Activated naive CD4-positive, alpha-beta T cell treated with anti-CD3 and anti-CD28 coated beads, Interleukin-2, amount 50 U/mL, for 72 hours (primary cell): Measurements from ENCODE around the gene DDX43. TPM values are rescaled to one million over a fixed set of nuclear protein-coding genes. Genes with fewer than 3 reads are reported as not detected.

Source experiments
- ATAC-seq, 2 donors: fragments of 150-1000 bp; cut with Tn5 transposase; 2 replicates each; pipeline ENCODE4 v1.10.0; 2021; ENCODE audit warnings: mild to moderate bottlenecking in 2 of 2, moderate library complexity in 2 of 2
- DNase-seq, 2 donors: peaks; one replicate each; pipeline ENCODE4 v3.0.0; 2021 to 2022; ENCODE audit warnings: low spot score in 2 of 2
- H3K27ac Mint-ChIP-seq, 2 donors: one replicate each; pipeline ENCODE4 v1.8.0; 2022; ENCODE audit warnings: mild to moderate bottlenecking in 2 of 2, mixed read lengths in 2 of 2
- H3K36me3 Mint-ChIP-seq, 2 donors: one replicate each; pipeline ENCODE4 v1.8.0; 2022; ENCODE audit warnings: mixed read lengths in 2 of 2
- H3K9me3 Mint-ChIP-seq, 2 donors: one replicate each; pipeline ENCODE4 v1.8.0; 2022; ENCODE audit warnings: mixed read lengths in 2 of 2
- total RNA-seq, 2 donors: library from RNA; stranded (reverse); gene quantifications; one replicate each; pipeline ENCODE4 v1.2.3, GENCODE V29; 2022

The DDX43 gene
- total RNA-seq, result under 1 TPM; 0.09 to 0.58 TPM

DNA sequence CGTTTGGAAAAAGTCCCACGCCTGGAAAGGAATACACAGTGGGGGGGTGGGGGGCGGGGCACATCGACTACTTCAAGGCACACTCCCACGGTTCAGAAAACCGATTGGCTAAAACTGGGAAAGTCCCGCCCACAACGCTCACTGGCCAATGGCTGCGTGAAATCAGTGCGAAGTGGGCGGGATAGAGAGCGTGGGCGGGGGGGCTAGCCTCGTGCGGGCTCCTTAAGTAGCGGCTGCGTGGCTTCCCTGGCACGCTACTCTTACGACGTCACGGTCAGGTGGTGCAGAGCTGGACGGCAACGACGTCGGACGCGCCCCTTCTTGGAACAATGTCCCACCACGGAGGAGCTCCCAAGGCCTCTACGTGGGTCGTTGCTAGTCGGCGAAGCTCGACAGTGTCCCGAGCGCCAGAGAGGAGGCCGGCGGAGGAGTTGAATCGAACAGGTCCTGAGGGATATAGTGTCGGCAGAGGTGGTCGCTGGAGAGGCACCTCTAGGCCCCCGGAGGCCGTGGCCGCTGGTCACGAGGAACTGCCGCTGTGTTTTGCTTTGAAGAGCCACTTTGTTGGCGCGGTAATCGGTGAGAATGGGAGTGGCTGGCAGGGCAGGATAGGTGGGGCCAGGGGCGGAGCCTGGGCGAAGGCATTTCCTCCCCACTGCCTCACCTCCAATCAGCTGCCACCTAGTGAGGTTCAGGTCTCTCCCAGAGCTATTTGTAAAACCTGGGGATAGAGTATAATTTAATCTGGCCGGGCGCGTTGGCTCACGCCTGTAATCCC is at the start of gene DDX43:
Gene DDX43, plus strand, starts transcription at position 252 of the 778 bp plus-strand sequence. Its CDS starts 78 bp downstream, at position 330.
- Mint-ChIP-seq H3K9me3 (no peaks in the 10 kb centered on the region), H3K27ac (no peak within 1 kb of the TSS), H3K36me3 (no peaks in the 10 kb centered on the region)
- ATAC-seq (peak; percentile 46 to 73), DNase-seq (peak in 1 of 2 donors; percentile 22)

DNA sequence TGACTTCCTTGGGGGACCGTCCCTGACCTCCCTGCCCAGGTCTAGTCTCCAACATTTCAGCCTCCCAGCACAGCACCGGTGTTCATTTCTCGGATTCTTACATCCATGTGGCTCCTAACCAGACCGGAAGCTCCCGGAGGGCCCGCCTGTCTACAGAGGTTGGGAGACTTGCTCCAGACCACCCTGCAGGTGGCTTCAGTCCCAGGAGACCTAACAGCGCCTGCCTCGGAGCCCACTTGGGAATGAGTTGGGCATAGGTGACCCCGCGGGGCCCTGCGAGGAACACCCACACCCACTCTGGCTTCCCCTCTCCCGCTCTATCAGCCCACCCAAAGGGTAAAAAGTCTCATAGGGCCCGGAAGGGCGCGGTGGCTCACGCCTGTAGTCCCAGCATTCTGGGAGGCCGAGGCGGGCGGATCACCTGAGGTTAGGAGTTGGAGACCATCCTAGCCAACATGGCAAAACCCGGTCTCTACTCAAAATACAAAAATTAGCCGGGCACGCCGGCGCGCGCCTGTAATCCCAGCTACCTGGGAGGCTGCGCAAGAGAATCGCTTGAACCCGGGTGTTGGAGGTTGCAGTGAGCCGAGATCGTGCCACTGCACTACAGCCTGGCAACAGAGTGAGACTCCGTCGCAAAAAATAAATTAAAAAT is 46.0 kb upstream of the DDX43 start:
- no peak for ATAC-seq
- H3K36me3 Mint-ChIP-seq, result no peaks in the 10 kb centered on the region

DNA sequence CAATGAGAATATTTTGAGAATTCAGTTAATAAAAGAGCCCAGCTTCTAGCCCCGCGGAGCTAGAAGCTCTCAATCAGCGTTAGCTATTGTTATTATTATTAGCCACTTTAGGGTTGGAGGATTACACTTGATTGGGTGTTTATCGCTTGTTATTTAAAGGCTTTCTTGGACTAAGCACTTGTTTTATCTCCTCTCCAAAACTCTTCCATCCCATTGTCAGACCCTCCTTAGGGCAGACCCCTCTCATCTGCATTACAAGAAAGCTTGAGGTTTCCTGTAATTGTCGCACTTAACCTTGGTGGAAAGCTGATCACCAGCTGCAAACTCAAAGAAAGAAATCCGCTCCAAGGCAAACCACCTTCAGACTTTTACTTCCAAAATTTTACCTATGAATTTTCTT is 45.3 kb upstream of the DDX43 start:
- no peak for ATAC-seq
- H3K27ac Mint-ChIP-seq, result no peak overlapping the region

More for the DNA sequence above, 46.0 kb upstream of the DDX43 start:
- no peak for DNase-seq
- Mint-ChIP-seq H3K27ac (no peak overlapping the region), H3K9me3 (no peaks in the 10 kb centered on the region)

DNA sequence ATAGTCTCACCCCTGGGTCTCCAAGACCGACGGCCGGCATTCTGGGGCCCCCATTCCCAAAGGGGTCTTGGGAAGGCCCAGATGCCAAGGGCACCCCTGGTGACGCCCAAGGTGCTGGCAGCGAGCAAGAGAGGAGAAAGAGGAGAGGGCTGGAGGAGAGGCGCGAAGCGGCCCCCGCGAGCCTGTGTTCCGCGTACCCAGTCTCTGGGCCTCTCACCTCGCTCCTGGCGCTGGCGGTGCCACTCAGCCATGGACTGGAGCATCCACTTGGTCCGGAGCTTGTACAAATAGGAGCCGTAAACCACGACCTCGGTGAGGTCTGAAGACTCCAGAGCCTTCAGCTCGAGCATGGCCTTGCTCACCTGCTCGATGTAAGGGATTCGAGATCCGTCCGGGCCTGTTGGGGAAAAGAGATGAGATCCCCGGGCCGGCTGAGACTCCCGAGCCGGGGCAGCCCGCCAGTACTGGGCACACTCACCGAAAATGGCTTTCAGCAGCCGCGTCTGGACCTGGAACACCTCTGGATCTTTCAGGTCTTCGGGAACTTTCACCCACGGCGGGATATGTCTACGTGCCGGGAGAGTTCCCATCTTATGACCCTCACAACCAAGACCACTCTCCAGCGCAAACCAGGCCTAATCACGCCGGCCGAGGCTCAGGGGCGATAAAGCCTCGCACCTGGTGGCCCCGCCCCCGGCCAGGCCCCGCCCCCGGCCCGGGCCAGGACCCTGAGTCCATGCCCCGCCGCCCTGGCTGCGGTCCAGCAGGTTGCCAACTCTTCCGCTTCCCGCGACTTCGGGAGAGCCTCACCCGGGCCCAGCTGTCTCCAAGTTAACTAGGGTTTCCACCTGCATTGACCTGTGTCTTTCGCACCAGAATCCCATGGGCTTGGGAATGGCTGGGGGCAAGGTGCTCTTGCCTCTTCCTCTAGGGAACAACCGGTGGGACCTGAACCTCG is 40.7 kb upstream of the DDX43 start, which contains the start of gene DPPA5:
Gene DPPA5, minus strand, starts transcription at position 641 of the 958 bp plus-strand sequence. Its CDS starts 51 bp downstream, at position 590.
- no peaks in the 10 kb centered on the region for H3K9me3 Mint-ChIP-seq
- ATAC-seq, result no peak
- no peak within 1 kb of the TSS for H3K27ac Mint-ChIP-seq
- H3K36me3 Mint-ChIP-seq, result no peaks in the 10 kb centered on the region
- no peak for DNase-seq

More for the DNA sequence above, 45.3 kb upstream of the DDX43 start:
- Mint-ChIP-seq H3K36me3 (no peaks in the 10 kb centered on the region), H3K9me3 (no peaks in the 10 kb centered on the region)
- no peak for DNase-seq

DNA sequence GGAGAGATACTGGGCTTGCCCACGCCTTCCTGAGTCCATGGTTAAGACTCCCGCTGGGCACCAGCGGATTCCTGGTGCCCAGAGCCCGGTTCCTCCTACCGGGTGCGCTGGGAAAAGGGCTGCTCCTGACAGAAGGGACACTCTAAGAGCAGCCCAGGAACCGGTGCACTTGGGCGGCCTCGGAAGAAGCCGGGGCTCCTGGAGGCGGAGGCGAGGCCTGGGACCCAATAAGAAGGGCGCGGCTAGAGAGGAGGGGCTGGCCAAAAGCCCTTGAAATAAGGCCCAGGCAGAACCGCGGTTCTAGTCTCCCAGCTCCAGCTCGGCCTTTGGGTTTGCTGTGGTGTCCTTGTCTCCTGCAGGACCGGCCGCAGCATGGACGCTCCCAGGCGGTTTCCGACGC is 32.3 kb upstream of the DDX43 start, which contains the start of gene KHDC3L:
Gene KHDC3L, plus strand, starts transcription at position 301 of the 400 bp plus-strand sequence. Its CDS starts 72 bp downstream, at position 373.
- H3K27ac Mint-ChIP-seq, result no peak within 1 kb of the TSS
- no peaks in the 10 kb centered on the region for H3K36me3 Mint-ChIP-seq
- H3K9me3 Mint-ChIP-seq, result no peaks in the 10 kb centered on the region
- DNase-seq, result no peak
- no peak for ATAC-seq

DNA sequence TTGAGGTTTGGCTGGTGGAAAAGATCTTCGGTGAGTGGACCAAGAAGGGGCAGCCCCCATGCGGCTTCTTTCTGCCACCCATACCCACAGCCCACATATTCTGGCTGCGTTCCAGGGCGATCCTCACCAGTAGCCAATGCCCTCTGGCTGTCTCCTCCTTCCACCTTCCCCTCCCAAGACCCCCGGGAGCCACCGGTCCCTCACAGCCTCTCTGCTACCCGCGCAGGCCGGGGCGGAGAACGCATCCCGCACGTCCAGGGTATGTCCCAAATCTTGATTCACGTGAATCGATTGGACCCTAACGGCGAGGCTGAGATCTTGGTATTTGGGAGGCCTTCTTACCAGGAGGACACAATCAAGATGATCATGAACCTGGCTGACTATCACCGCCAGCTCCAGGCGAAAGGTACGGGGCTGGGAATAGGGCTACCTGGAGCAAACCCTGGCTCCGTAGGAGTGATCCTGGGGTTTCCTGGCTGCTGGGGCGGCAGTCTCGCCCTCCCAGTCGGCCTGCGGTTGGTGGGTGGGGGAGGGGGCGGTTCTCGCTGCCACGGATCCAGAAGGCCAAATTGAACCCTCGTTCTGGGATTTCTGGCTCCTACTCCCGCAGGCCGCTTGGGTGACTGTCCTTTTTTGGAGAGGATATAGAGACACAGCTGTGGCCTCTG is 31.6 kb upstream of the DDX43 start:
- ATAC-seq, result no peak
- no peaks in the 10 kb centered on the region for H3K36me3 Mint-ChIP-seq
- no peaks in the 10 kb centered on the region for H3K9me3 Mint-ChIP-seq

DNA sequence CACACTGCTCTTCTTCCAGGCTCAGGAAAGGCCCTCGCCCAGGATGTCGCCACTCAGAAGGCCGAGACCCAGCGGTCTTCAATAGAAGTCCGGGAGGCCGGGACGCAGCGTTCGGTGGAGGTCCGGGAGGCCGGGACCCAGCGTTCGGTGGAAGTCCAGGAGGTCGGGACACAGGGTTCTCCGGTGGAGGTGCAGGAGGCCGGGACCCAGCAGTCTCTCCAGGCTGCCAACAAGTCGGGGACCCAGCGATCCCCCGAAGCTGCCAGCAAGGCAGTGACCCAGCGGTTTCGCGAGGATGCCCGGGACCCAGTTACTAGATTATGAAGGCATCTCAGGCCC is 31.1 kb upstream of the DDX43 start:
- Mint-ChIP-seq H3K36me3 (no peaks in the 10 kb centered on the region), H3K27ac (no peak overlapping the region), H3K9me3 (no peaks in the 10 kb centered on the region)
- no peak for ATAC-seq
- DNase-seq, result no peak

More for the DNA sequence above, 31.6 kb upstream of the DDX43 start:
- H3K27ac Mint-ChIP-seq, result no peak overlapping the region
- no peak for DNase-seq

DNA sequence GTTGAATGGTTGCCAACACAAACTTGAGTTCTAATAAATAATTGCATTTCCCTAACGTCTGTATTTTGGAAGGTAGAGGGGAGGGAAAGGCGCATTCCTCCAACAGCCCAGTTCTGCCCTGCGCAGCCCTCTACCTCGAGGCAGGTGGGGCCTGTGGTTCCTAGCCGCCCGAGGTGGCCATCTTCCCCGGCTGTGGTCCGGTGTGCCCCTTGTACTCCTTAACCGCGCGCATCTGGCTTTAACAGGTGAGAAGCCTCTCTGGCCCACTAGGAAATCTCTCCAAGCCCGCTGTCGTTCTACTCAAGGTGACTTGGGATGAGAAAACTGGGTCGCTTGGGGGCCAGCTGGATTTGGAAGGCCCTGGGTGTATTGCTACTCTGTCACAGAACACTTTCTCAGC is 30.5 kb upstream of the DDX43 start:
- ATAC-seq (no peak), DNase-seq (no peak)
- no peaks in the 10 kb centered on the region for H3K9me3 Mint-ChIP-seq
- H3K27ac Mint-ChIP-seq, result no peak overlapping the region
- no peaks in the 10 kb centered on the region for H3K36me3 Mint-ChIP-seq

DNA sequence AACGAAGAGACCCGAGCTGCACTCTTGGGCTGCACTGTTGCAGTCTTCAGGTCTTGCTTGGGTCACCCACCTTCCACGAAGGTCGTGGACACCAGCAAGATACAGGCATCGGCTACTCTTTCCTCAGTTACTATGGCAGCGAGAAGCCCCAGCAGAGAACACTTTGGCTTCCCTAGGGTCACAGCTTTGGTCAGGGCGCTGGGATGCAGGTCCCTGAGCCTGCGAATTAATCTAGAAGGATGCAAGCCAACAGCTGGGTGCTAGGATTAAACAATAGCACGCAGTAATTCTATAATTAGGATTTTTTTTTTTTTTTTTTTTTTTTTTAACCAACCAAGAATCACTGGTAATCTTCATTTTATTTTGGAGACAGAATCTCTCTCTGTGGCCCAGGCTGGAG is 30.1 kb upstream of the DDX43 start:
- H3K27ac Mint-ChIP-seq, result no peak overlapping the region
- H3K9me3 Mint-ChIP-seq, result no peaks in the 10 kb centered on the region
- no peak for DNase-seq
- H3K36me3 Mint-ChIP-seq, result no peaks in the 10 kb centered on the region
- no peak for ATAC-seq

DNA sequence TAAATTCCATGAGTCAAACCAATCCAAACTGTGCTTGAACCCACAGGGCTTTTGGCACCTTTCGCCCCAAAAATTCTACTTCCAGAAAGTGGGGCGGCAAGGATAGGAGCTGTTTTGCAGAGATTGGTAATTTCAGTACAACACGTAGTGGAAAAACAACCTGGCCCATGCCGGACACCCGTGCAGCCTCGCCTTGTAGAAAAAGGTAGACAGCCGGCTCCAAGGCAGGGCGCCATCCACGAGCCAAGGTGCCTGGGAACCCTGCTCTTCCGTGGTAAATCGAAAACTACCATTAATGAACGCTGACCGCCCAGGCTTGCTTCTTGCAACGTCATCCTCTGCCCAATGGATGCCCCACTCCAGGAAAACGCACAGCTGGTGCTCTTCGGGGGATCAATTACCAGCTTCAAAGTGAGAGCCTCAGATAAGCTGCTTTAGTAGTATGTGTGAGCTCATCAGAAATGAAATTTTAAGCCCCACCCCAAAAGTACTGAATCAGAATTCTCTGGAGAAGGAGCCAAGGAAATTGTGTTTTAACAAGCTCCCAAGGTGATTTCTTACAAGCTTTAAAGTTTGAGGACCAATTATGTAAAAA is 26.8 kb upstream of the DDX43 start:
- Mint-ChIP-seq H3K27ac (no peak overlapping the region), H3K36me3 (no peaks in the 10 kb centered on the region), H3K9me3 (peaks cover 0 to 10% of the 10 kb centered on the region in 2 donors)
- ATAC-seq (no peak), DNase-seq (no peak)

DNA sequence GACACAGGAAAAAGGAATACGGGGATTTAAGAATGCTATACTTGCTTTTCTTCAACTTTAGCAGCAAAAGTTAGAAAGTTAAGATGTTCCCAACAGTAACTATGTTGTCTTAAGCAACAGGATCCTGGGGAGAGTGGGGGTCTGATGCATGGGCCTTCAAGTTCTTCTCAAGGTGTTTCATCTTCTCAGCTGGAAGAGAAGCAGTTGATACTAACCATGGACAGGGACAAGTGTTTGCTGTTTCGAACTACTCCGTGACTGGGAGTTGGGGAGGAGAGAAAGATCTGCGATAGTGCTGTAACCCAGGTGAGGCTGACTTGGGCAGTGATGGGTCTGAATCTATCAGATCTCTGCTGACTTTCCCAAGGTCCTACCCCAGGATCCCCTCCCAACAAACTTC is 26.0 kb upstream of the DDX43 start:
- Mint-ChIP-seq H3K9me3 (peaks cover 0 to 13% of the 10 kb centered on the region in 2 donors), H3K36me3 (no peaks in the 10 kb centered on the region)
- no peak for ATAC-seq

DNA sequence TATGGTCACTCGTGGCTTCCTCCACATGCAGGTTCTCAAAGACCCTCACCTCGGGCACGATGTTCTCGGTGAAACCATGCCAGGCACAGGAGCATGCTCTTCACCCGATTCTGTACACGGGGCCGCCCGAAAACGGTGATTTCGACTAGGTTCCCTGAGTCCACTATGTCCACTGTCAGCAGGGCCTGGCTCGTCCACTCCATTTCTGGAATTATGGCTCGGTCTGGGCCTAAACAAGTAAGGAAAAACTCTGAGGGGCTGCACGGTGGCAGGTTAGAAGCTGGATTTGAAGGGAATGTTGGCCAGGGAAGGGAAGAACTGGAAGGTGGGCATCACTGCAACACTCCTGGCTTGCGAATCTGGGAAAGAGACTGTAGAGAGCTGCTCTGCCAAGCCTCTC is 25.5 kb upstream of the DDX43 start:
- Mint-ChIP-seq H3K36me3 (no peaks in the 10 kb centered on the region), H3K27ac (no peak overlapping the region), H3K9me3 (peaks cover 0 to 13% of the 10 kb centered on the region in 2 donors)
- DNase-seq (no peak), ATAC-seq (no peak)

More for the DNA sequence above, 26.0 kb upstream of the DDX43 start:
- H3K27ac Mint-ChIP-seq, result no peak overlapping the region
- DNase-seq, result no peak

DNA sequence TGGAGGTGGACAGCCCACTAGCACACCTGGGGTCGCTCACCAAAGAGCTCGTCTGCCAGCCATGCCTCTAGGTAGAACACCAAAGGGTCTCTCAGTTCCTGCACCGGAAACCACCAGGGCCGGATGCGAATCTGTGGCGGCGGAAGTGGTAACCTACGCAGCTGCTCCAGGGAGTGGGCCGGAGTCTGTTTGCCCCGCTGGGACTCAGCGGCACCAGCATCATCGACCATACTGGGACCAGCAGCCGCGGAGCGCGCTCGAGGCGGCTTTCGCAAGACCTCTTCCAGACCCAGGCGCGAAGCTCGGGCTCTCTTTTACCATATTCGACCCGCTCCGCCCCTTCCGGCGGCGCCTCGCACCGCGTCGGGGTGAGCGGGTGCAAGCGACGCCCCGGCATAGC is 25.1 kb upstream of the DDX43 start, which contains the start of gene OOEP:
Gene OOEP, minus strand, starts transcription at position 335 of the 400 bp plus-strand sequence. Its CDS starts 105 bp downstream, at position 230.
- Mint-ChIP-seq H3K9me3 (peaks cover 0 to 13% of the 10 kb centered on the region in 2 donors), H3K36me3 (no peaks in the 10 kb centered on the region), H3K27ac (no peak within 1 kb of the TSS)
- ATAC-seq (no peak), DNase-seq (no peak)

DNA sequence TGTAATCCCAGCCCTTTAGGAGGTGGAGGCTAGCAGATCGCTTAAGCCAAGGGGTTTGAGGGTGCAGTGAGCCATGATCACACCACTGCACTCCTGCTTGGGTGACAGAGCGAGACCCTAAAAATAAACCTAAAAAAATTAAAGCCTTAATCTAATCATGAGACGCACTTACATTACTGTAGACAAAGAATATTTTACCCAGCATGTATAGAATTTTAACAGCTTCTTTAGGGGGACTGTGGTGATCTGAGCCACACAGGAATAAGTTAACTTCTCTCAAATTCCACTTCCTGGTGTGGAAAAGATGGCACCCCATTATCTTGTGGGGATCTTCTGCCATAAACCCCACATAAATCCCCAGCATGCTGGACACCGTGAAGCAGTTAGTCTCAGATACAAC is 22.6 kb upstream of the DDX43 start:
- no peak for ATAC-seq
- no peak overlapping the region for H3K27ac Mint-ChIP-seq
- H3K36me3 Mint-ChIP-seq, result no peaks in the 10 kb centered on the region
- peaks cover 0 to 13% of the 10 kb centered on the region in 2 donors for H3K9me3 Mint-ChIP-seq
- DNase-seq, result no peak

DNA sequence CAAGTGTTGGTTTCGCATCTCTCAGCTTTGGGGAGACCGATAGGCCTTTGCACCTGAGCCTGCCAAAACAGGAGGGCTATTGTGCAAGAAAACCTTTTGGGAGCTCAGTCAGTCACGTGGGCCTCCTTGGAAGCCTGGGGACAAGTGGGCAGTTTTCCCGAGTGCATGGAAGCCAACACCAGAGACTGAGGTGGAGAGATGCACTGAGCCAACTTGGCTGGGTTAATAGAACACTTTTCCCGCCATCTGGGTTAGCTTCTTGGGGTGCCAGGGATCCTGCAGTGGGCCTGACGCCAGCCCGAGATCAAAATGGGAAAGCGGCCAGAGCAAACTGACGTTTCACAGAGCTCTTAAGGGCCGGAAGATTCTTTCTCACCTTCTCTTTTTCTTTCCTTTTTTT is 22.1 kb upstream of the DDX43 start:
- DNase-seq (no peak), ATAC-seq (no peak)
- Mint-ChIP-seq H3K36me3 (no peaks in the 10 kb centered on the region), H3K27ac (no peak overlapping the region), H3K9me3 (peaks cover 0 to 13% of the 10 kb centered on the region in 2 donors)

DNA sequence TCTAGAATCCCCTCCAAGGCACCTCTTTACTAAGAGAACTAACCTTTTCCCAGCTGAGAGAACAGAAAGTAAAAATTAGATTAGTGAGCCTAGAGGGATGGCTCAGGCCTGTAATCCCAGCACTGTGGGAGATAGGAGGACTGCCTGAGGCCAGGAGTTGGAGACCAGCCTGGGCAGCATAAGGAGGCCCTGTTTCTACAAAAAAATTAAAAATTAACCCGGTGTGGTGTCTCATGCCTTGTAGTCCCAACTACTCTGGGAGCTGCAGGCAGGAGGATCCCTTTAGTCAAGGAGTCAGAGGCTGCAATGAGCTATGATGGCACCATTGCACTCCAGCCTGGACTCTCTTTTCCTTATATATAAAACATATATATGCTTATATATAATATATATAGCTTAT is 19.4 kb upstream of the DDX43 start:
- DNase-seq (no peak), ATAC-seq (no peak)
- Mint-ChIP-seq H3K36me3 (no peaks in the 10 kb centered on the region), H3K9me3 (peaks cover 0 to 9% of the 10 kb centered on the region in 2 donors), H3K27ac (no peak overlapping the region)
